HEK293 (cell line): ENCODE results near the gene PTCD1.

Source experiments
- CTCF ChIP-seq: fragments of 450-650 bp; formaldehyde crosslinking; IDR thresholded peaks from 2 replicates; pipeline ENCODE4 v1.5.1; 2016; ENCODE audit warnings: missing biosample characterization, missing genetic modification characterization
- ZNF670 ChIP-seq: fragments of 450-650 bp; formaldehyde crosslinking; IDR thresholded peaks from 2 replicates; pipeline ENCODE4 v1.5.1; 2016; ENCODE audit warnings: missing biosample characterization, missing genetic modification characterization, low read depth

- TF ChIP-seq ZNF670 (tag by site-specific recombination) (no peak), CTCF (no peak)
Observed at GRCh38 chr7:99387912-99388311, 50.7 kb downstream of the PTCD1 start.
